ENCODE results near the gene PEMT. TPM values are rescaled to one million over a fixed set of nuclear protein-coding genes. Genes with fewer than 3 reads are reported as not detected.

The PEMT gene
- total and polyA plus RNA-seq, 5 experiments from 2014 or later, result 15.2 to 31.3 (median 27.5) TPM

DNA sequence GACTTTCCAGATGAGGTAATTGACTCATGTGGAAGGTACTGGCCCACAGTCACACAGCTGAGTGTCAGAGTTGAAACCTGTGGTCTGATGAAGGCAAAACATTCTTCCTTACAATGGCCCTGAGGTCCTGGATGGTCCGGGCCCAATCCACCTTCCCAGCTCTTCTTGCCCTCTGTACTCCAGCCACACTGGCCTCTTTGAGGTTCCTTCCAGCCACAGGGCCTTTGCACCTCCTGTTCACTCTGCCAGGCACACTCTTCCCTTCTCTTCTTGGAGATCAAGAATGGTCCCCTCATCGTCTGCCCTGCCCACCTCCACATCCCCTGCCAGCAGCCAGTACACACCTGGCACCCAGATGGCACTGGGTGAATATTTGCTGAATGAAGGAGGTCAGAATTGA lies 6.5 kb upstream of the PEMT start:
- H3K4me1 Mint-ChIP-seq, result peaks cover 0 to 5% (median 2%) of the 10 kb centered on the region in 4 donors
- H3K36me3 Mint-ChIP-seq, result no peaks in the 10 kb centered on the region
- DNase-seq (peak in 1 of 10 donors; percentile 3), ATAC-seq (no peak)
- H3K27ac Mint-ChIP-seq, result no peak overlapping the region
- no peaks in the 10 kb centered on the region for H3K9me3 Mint-ChIP-seq
- no peaks in the 10 kb centered on the region for H3K27me3 Mint-ChIP-seq
- POLR2A ChIA-PET, result interaction anchor here (0.6 to 0.8 kb wide), 2 partner anchors 12 to 176 kb away, joined by 3 to 4 read pairs; no protein-coding TSS in a partner anchor
- no peak overlapping the region for H3K4me3 Mint-ChIP-seq

DNA sequence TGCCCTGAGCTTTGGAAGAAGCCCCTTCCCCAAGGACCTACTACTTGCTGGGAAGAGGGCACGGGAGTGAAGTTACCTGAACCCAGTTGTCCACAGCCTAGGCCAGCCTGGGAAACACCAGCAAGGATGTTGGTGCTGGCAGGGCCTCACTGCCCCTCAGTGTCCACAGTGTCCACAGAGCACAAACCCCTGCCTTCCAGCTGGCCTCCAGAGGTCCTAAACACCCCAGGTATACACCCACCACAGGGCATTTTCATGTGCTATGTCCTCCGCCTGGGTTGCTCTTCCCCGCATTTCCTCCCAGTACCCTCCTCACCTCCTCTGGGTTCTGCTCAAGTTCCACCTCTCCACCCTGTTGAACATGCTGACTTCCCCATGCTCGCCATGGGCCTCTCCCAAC lies 4.2 kb upstream of the PEMT start:
- H3K27me3 Mint-ChIP-seq, result no peaks in the 10 kb centered on the region
- peaks cover 7 to 18% (median 16%) of the 10 kb centered on the region in 4 donors for H3K4me1 Mint-ChIP-seq
- no peaks in the 10 kb centered on the region for H3K36me3 Mint-ChIP-seq
- H3K27ac Mint-ChIP-seq, result peak overlapping the region in 1 of 10 donors; percentile 6
- ATAC-seq, result no peak
- H3K9me3 Mint-ChIP-seq, result no peaks in the 10 kb centered on the region
- no peak overlapping the region for H3K4me3 Mint-ChIP-seq
- POLR2A ChIA-PET, result no interaction called here
- DNase-seq, result peak in 1 of 10 donors; percentile 30

DNA sequence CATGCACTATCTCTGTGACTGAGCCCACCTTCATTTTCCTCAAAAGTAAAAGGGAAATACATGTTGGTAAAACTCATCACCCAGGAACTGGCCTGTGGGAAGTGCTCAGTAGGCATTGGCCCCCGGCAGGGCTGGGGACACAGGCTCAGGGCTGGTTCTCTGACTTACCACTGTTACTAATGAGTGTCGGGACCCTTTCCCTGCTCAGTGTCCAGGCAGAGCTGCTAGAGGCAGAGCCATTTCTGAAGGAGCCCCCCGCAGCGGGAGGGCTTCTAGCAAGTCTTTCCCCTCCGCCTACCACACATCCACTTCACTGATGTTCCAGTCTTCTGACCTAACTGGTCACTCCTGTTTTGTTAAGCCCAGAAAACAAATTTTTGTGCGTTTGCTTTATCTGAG lies 1.7 kb upstream of the PEMT start:
- Mint-ChIP-seq H3K27ac (peak overlapping the region in 4 of 10 donors; percentile 41 to 99 (median 82)), H3K9me3 (no peaks in the 10 kb centered on the region), H3K27me3 (no peaks in the 10 kb centered on the region), H3K4me3 (peak overlapping the region in 5 of 10 donors; percentile 86 to 97 (median 96)), H3K4me1 (peaks cover 11 to 27% (median 25%) of the 10 kb centered on the region in 4 donors), H3K36me3 (no peaks in the 10 kb centered on the region)
- DNase-seq (no peak), ATAC-seq (no peak)
- POLR2A ChIA-PET, result no interaction called here

DNA sequence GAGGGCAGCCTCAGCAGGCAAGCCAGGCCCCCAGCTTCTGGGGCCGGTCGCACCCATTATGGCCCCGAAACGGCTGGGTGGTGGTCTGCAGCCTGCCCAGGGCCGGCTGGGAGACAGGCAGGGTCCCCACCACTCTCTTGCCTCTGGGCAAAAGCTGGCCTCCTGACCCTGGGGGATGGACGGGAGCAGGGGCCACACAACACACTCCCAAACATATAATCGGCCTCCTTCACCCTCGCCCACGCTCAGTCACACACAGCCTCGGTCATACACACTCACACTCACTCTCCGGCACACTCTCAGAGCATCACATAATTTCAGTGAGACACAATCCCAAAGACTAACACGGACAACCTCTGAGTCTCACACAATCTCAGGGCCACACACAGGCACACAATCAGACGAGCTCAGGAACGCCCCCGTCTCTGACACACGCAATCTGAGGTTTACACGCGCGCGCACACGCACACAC lies 589 bp downstream of the PEMT start:
- POLR2A ChIA-PET, result interaction anchor here (0.6 to 1.8 kb wide), 7 partner anchors 9 to 96 kb away, joined by 3 to 5 read pairs (median 3); no protein-coding TSS in a partner anchor

DNA sequence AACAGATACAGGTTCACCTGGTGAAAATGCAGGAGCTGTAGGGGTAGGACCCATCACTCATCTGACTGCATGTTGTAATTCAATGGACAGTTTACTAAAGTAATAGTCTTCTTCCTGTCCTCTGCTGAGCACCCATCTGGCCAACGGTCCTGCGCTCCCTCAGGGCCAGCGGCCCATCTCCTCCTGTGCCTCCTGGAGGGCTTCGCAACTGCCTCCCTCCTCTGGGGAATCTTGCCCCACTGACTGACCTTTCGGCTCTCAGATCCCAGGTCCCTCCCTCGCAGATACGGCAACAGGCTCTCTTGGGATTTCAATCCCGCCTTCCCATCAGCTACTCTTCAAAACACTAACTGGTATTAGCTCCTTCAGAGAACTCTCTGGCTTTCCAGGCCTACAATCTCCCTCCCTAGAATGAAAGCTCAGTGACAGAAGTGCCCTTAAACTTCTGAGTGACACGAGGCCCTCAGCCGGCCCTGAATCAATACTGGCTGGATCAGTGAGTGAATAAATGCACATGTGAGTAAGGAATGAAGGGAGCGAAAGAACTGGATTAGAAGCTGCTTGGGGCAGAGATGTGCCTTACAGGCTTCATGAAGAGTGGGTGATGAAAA lies 1.3 kb downstream of the PEMT start:
- H3K27ac Mint-ChIP-seq, result peak overlapping the region; percentile 26 to 99 (median 96)
- H3K4me1 Mint-ChIP-seq, result peaks cover 11 to 27% (median 25%) of the 10 kb centered on the region in 4 donors
- H3K9me3 Mint-ChIP-seq, result no peaks in the 10 kb centered on the region
- H3K4me3 Mint-ChIP-seq, result peak overlapping the region; percentile 86 to 97 (median 94)
- no peaks in the 10 kb centered on the region for H3K27me3 Mint-ChIP-seq
- no peak for DNase-seq
- no peaks in the 10 kb centered on the region for H3K36me3 Mint-ChIP-seq
- no peak for ATAC-seq
- POLR2A ChIA-PET, result interaction anchor here (0.6 to 1.8 kb wide), 3 partner anchors 9 to 38 kb away, joined by 3 to 5 read pairs (median 3); no protein-coding TSS in a partner anchor

More for the DNA sequence above, 589 bp downstream of the PEMT start:
- Mint-ChIP-seq H3K4me3 (peak overlapping the region; percentile 86 to 97 (median 94)), H3K9me3 (no peaks in the 10 kb centered on the region), H3K36me3 (no peaks in the 10 kb centered on the region), H3K27ac (peak overlapping the region; percentile 86 to 99 (median 97)), H3K4me1 (peaks cover 11 to 27% (median 25%) of the 10 kb centered on the region in 4 donors), H3K27me3 (no peaks in the 10 kb centered on the region)
- no peak for DNase-seq
- no peak for ATAC-seq

DNA sequence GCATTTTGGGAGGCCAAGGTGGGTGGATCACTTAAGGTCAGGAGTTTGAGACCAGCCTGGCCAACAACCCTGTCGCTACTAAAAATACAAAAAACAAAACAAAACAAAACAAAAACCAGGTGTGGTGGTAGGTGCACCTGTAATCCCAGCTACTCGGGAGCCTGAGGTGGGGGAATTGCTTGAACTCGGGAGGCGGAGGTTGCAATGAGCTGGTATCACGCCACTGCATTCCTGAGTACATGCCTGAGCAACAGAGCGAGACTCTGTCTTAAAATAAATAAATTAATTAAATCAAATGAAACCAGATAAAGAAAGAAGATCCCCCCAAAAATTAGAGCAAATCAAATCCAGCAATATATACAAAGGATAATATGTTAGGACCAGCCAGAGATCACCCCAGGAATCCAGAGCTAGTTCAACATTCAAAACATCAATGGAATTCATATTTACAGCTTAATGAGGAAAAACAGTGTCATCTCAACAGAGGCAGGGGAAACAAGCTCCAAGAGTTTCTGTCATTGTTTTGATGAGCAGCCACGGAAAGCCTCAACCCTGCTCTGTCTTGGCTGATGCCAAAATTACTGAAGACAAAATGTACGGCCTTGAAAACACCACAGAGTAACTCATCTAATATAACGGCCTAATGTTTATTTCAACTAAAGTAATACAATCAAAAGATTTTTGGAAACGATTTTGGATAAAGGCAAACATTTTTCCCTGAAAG lies 3.7 kb downstream of the PEMT start:
- Mint-ChIP-seq H3K27ac (peak overlapping the region in 1 of 10 donors; percentile 16), H3K36me3 (peaks cover 0 to 2% (median 0%) of the 10 kb centered on the region in 3 donors), H3K4me3 (no peak overlapping the region), H3K4me1 (peaks cover 11 to 24% (median 20%) of the 10 kb centered on the region in 4 donors), H3K9me3 (no peaks in the 10 kb centered on the region), H3K27me3 (no peaks in the 10 kb centered on the region)
- ATAC-seq (no peak), DNase-seq (no peak)
- POLR2A ChIA-PET, result interaction anchor here (1.2 kb wide), 1 partner anchor 19 kb away, joined by 3 read pairs; no protein-coding TSS in a partner anchor

DNA sequence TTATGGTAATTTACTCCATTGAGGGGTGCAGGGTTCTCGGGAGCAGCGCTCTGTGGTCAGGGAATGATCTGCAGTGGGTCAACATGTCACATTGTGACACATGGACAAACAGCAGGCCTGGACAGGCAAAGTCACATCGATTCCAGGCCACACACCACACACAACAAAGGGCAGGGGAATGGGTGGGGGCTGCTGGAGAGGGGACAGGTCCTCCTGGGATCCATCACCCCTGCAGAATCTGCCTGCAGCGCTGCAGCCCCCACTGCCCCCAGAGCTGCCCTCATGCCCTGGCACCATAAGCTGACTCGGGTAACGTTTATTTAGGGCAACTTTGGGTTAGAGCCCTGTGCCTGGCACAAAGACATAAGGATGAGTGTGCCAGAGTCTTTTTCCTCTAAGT lies 9.1 kb downstream of the PEMT start:
- peaks cover 0 to 6% (median 2%) of the 10 kb centered on the region in 4 donors for H3K4me1 Mint-ChIP-seq
- no peak for ATAC-seq
- POLR2A ChIA-PET, result no interaction called here
- no peak overlapping the region for H3K27ac Mint-ChIP-seq
- DNase-seq, result no peak
- no peak overlapping the region for H3K4me3 Mint-ChIP-seq
- no peaks in the 10 kb centered on the region for H3K27me3 Mint-ChIP-seq
- H3K36me3 Mint-ChIP-seq, result peaks cover 0 to 2% (median 0%) of the 10 kb centered on the region in 3 donors
- no peaks in the 10 kb centered on the region for H3K9me3 Mint-ChIP-seq

DNA sequence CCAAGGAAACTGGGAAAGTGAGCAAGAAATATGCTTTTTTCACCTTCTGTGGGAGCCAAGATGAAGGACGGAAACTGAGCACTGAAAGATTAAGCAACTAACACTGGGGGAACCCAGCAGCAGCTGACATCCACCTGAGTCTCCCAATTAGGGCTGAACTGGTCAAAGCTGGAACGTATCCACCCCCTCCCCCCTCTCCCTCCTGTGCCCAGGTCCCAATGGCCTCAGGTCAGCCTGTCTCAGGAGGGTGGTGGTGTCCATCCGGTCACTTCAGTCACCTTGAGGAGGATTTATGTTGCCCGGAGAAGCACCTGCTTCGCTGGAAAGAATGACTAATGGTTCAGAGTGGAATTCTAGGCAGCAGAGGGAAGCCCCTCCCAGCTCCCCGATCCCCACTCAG lies 10.0 kb downstream of the PEMT start:
- POLR2A ChIA-PET, result interaction anchor here (1.3 kb wide), 1 partner anchor 10 kb away, joined by 5 read pairs; the partner anchor contains the start of gene PEMT
- peak overlapping the region in 1 of 10 donors; percentile 35 for H3K27ac Mint-ChIP-seq
- peaks cover 0 to 2% (median 0%) of the 10 kb centered on the region in 3 donors for H3K36me3 Mint-ChIP-seq
- ATAC-seq, result no peak
- no peaks in the 10 kb centered on the region for H3K9me3 Mint-ChIP-seq
- peaks cover 0 to 7% (median 3%) of the 10 kb centered on the region in 4 donors for H3K4me1 Mint-ChIP-seq
- no peaks in the 10 kb centered on the region for H3K27me3 Mint-ChIP-seq
- no peak overlapping the region for H3K4me3 Mint-ChIP-seq
- no peak for DNase-seq

DNA sequence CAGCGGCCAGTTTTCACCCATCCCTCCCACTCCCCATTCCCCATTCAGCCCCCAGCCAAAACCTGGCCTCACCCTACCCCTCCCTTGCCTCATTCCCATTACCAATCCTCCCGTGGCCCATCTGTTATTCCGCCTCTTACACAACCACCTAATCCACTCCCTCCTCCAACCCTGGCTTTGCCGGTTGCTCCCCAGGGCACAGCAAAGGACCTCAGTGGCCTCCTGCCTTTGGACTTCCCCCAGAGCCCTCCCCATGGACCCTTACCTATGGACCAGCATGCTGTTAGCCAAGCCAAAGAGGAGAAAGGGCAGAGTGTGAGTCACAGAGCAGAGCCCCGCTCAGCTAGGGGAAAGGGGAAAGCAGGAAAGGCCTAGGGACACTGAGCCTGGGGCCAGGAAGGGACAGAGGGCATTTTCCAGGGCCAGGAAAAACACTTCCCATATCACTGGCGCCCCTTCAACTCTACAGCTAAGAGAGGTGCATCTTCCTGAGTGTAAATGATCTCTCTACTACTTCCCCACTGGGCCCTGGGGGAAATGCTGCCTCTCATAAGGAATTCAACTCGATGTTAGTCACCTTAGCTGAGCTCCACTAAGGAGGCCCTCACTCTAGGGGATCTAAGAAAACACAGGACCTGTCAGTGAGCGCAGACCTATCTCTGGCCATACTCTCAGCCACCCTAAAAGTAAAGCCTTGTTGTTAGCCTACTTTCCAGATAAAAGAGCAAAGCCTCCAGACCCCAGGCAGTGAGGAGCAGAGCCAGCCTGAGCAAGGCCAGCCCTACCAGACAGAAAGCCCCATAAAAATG lies 10.6 kb downstream of the PEMT start:
- Mint-ChIP-seq H3K4me3 (no peak overlapping the region), H3K27me3 (no peaks in the 10 kb centered on the region), H3K27ac (peak overlapping the region in 3 of 10 donors; percentile 25 to 35 (median 35)), H3K9me3 (no peaks in the 10 kb centered on the region), H3K36me3 (peaks cover 0 to 3% (median 0%) of the 10 kb centered on the region in 3 donors), H3K4me1 (peaks cover 0 to 7% (median 3%) of the 10 kb centered on the region in 4 donors)
- DNase-seq, result no peak
- no peak for ATAC-seq
- POLR2A ChIA-PET, result interaction anchor here (1.3 kb wide), 1 partner anchor 11 kb away, joined by 5 read pairs; the partner anchor contains the start of gene PEMT

DNA sequence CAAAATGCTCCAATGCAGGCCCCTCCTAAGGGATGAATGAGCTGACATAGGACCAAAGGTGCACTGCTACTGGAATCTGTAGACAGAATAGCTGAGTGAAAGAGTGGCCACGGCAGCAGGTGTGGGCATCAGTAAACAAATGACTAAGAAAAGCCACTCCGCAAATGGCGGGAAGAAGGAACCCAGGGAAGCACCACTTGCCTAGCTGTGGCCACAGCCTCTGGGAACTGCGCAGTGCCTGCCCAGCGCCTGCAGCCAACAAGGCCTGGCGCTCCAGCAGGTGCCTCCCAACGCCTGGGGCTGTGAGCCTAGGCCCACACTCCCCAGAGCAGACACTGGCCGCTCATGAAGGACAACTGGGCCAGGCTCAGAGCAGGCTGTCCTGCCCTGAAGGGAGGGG lies 11.8 kb downstream of the PEMT start:
- H3K4me1 Mint-ChIP-seq, result peaks cover 0 to 7% (median 3%) of the 10 kb centered on the region in 4 donors
- no peaks in the 10 kb centered on the region for H3K27me3 Mint-ChIP-seq
- no peak for ATAC-seq
- POLR2A ChIA-PET, result no interaction called here
- peaks cover 0 to 12% (median 6%) of the 10 kb centered on the region in 3 donors for H3K36me3 Mint-ChIP-seq
- H3K4me3 Mint-ChIP-seq, result no peak overlapping the region
- no peak for DNase-seq
- H3K27ac Mint-ChIP-seq, result peak overlapping the region in 1 of 10 donors; percentile 41
- no peaks in the 10 kb centered on the region for H3K9me3 Mint-ChIP-seq

DNA sequence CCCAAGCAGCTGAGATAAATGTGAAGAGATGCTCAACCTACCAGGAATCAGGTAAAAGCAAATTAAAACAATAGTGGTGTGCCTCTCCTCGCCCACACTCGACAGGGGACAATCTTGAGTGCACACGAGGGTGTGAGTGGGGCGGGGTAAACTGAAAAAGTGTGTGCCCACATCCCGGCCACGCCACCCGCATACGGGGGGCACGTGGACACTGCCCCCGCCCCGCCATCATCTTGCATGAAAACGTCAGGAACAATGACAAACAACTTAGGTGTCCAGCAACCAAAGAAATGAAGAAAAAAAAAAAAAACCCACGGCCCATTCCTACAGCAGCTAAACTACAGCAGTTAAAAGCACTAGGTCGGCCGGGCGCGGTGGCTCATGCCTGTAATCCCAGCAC lies 14.1 kb downstream of the PEMT start:
- Mint-ChIP-seq H3K27me3 (no peaks in the 10 kb centered on the region), H3K36me3 (peaks cover 0 to 17% (median 6%) of the 10 kb centered on the region in 3 donors), H3K4me3 (no peak overlapping the region), H3K27ac (no peak overlapping the region), H3K9me3 (no peaks in the 10 kb centered on the region), H3K4me1 (peaks cover 0 to 7% (median 3%) of the 10 kb centered on the region in 4 donors)
- DNase-seq, result no peak
- POLR2A ChIA-PET, result interaction anchor here (0.7 kb wide), 1 partner anchor 51 kb away, joined by 3 read pairs; no protein-coding TSS in a partner anchor
- ATAC-seq, result no peak

DNA sequence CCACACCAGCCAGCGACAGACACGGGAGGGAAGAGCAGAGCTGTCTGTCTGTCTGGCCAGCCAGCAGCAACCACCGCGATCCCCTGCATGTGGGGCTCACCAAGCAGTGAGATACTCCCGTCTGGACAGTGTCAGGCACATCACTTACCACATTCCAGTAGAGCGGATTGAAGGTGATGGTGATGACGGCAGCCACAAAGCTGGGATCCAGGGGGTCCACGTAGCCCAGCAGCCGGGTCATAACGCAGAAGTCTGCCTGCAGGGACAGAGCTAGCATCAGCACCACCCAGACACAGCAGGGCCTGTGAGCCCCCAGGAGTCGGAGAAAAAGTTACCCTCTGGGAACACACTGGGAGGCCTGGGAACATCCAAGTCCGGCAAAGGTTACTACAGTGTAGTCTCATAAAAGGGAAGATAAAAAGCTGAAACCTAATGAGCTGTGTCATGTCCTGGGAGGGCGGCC lies 14.7 kb downstream of the PEMT start:
- Mint-ChIP-seq H3K36me3 (peaks cover 0 to 19% (median 6%) of the 10 kb centered on the region in 3 donors), H3K9me3 (no peaks in the 10 kb centered on the region), H3K27me3 (no peaks in the 10 kb centered on the region)

More for the DNA sequence above, 14.7 kb downstream of the PEMT start:
- H3K27ac Mint-ChIP-seq, result no peak overlapping the region
- H3K4me3 Mint-ChIP-seq, result no peak overlapping the region
- no peak for DNase-seq
- ATAC-seq, result no peak
- POLR2A ChIA-PET, result no interaction called here
- H3K4me1 Mint-ChIP-seq, result peaks cover 0 to 10% (median 3%) of the 10 kb centered on the region in 4 donors

Measured in naive thymus-derived CD8-positive, alpha-beta T cell (primary cell).